ENCODE measurements around the gene OR4S1.
"Not testable (repeated sequence)": the region's sequence is repeated elsewhere in the genome, so short reads cannot be mapped to it uniquely, and the experiment has no call there.

Gene OR4S1
- 0 reads per million in 2 donors for total RNA-seq

- DNase-seq: no peak
These were observed at the start of gene OR4S1 for GRCh38 chr11:48305923-48306322. OR4S1 (plus strand) TSS chr11:48306223; CDS start chr11:48306223, 0 bp downstream.

GRCh38 chr11:48261600-48261999 lies 44.4 kb upstream of the OR4S1 start:
- DNase-seq: peak in 1 of 5 experiments; percentile 3

- DNase-seq: no peak
These were observed 42.6 kb upstream of the OR4S1 start, which contains the start of gene OR4X1 for GRCh38 chr11:48263423-48263911. OR4X1 (plus strand) TSS chr11:48263861; CDS start chr11:48263861, 0 bp downstream.

- DNase-seq: no peak
These were observed 35.4 kb upstream of the OR4S1 start for GRCh38 chr11:48270621-48271020.

GRCh38 chr11:48272606-48273005 lies 33.4 kb upstream of the OR4S1 start:
- no peak for DNase-seq

GRCh38 chr11:48307760-48308386 lies 1.9 kb downstream of the OR4S1 start:
- DNase-seq: peak; percentile 7 to 58 (median 51)

GRCh38 chr11:48313590-48313989 lies 7.6 kb downstream of the OR4S1 start:
- DNase-seq: not testable (repeated sequence)

GRCh38 chr11:48319813-48320212 lies 13.8 kb downstream of the OR4S1 start:
- DNase-seq: not testable (repeated sequence)

GRCh38 chr11:48324620-48325019 lies 18.6 kb downstream of the OR4S1 start, which contains the start of gene OR4C3:
OR4C3 (plus strand) TSS chr11:48324920; CDS start chr11:48325022, 102 bp downstream.
- DNase-seq: not testable (repeated sequence)

- peak in 2 of 5 experiments; percentile 2 to 7 for DNase-seq
These were observed 35.4 kb downstream of the OR4S1 start for GRCh38 chr11:48341466-48341865.

GRCh38 chr11:48342505-48342904 lies 36.5 kb downstream of the OR4S1 start:
- DNase-seq: not testable (repeated sequence)

- DNase-seq: peak in 2 of 5 experiments; percentile 2
These were observed 40.3 kb downstream of the OR4S1 start for GRCh38 chr11:48346286-48346685.

GRCh38 chr11:48354013-48354412 lies 48.0 kb downstream of the OR4S1 start:
- no peak for DNase-seq

- no peak for DNase-seq
These were observed 48.7 kb downstream of the OR4S1 start for GRCh38 chr11:48354677-48355076.

All from T-helper 2 cell (primary cell).